NCI-H345 treated with DMSO at 0.1 percent for 48 hours (cell line): Measurements from ENCODE around the gene TXNDC11.

Source experiments
- DNase-seq: peaks from one replicate; lab custom pipeline; 2025; ENCODE audit not compliant: unreplicated experiment; lab: John Stamatoyannopoulos, UW

The TXNDC11 gene

GRCh38 chr16:11632455-11632939 lies 110.2 kb downstream of the TXNDC11 start:
- DNase-seq: no peak

GRCh38 chr16:11631214-11631613 lies 111.4 kb downstream of the TXNDC11 start:
- DNase-seq: no peak

- DNase-seq: no peak
Observed at GRCh38 chr16:11630768-11631056, 111.9 kb downstream of the TXNDC11 start.

GRCh38 chr16:11630046-11630767 lies 112.5 kb downstream of the TXNDC11 start:
- no peak for DNase-seq
